G401 (cell line): ENCODE results near the gene USP32. TPM values are rescaled to one million over a fixed set of nuclear protein-coding genes. Genes with fewer than 3 reads are reported as not detected.
"Not testable (repeated sequence)": the region's sequence is repeated elsewhere in the genome, so short reads cannot be mapped to it uniquely, and the experiment has no call there.

Experiments used
- DNase-seq: peaks from one replicate; pipeline ENCODE4 v3.0.0-alpha.2; 2015; ENCODE audit warnings: low spot score
- in situ Hi-C: cut with HindIII; loops from 2 replicates; pipeline ENCODE4 v1.10.0; 2016; ENCODE audit warnings: low sequenced_read_pairs, mixed read lengths
- total RNA-seq: library from RNA; depleted of rRNA; stranded (reverse); fragments of >200 nt; shearing (Covaris generic); gene quantifications from 2 replicates; pipeline ENCODE4 v1.2.3, GENCODE V29; 2014

The USP32 gene
- total RNA-seq, 1 experiment from 2014 or later = 42.4 TPM

GRCh38 chr17:60410001-60410400 lies 18.1 kb upstream of the USP32 start:
- DNase-seq = no peak
- in situ Hi-C loops = no loop called here

GRCh38 chr17:60406887-60407286 lies 15.0 kb upstream of the USP32 start:
- in situ Hi-C loops = no loop called here
- no peak for DNase-seq

GRCh38 chr17:60403962-60404361 lies 12.0 kb upstream of the USP32 start:
- in situ Hi-C loops = no loop called here
- DNase-seq = no peak

GRCh38 chr17:60403523-60403810 lies 11.5 kb upstream of the USP32 start:
- in situ Hi-C loops = no loop called here
- DNase-seq = no peak

GRCh38 chr17:60401819-60402218 lies 9.9 kb upstream of the USP32 start:
- in situ Hi-C loops = no loop called here
- no peak for DNase-seq

GRCh38 chr17:60398227-60398959 lies 6.5 kb upstream of the USP32 start:
- in situ Hi-C loops = no loop called here
- DNase-seq = no peak

- DNase-seq = no peak
- in situ Hi-C loops = no loop called here
Observed at GRCh38 chr17:60396412-60396811, 4.5 kb upstream of the USP32 start.

- DNase-seq = no peak
- in situ Hi-C loops = no loop called here
Observed at GRCh38 chr17:60395508-60396065, 3.7 kb upstream of the USP32 start.

- no peak for DNase-seq
- in situ Hi-C loops = no loop called here
Observed at GRCh38 chr17:60393840-60394723, 2.1 kb upstream of the USP32 start.

- DNase-seq = peak; percentile 61
- in situ Hi-C loops = no loop called here
Observed at GRCh38 chr17:60392845-60393702, 1.1 kb upstream of the USP32 start.

- no peak for DNase-seq
- in situ Hi-C loops = no loop called here
Observed at GRCh38 chr17:60391471-60392041, 377 bp downstream of the USP32 start.

GRCh38 chr17:60390925-60391470 lies 935 bp downstream of the USP32 start:
- peak; percentile 78 for DNase-seq
- in situ Hi-C loops = no loop called here

- in situ Hi-C loops = no loop called here
- peak; percentile 28 for DNase-seq
Observed at GRCh38 chr17:60390186-60390585, 1.7 kb downstream of the USP32 start.

- no peak for DNase-seq
- in situ Hi-C loops = no loop called here
Observed at GRCh38 chr17:60388742-60389141, 3.2 kb downstream of the USP32 start.

- in situ Hi-C loops = no loop called here
- no peak for DNase-seq
Observed at GRCh38 chr17:60387666-60388065, 4.3 kb downstream of the USP32 start.

- DNase-seq = no peak
- in situ Hi-C loops = no loop called here
Observed at GRCh38 chr17:60386147-60387058, 5.5 kb downstream of the USP32 start.

- in situ Hi-C loops, DNase-seq: not testable (repeated sequence)
Observed at GRCh38 chr17:60384921-60385320, 7.0 kb downstream of the USP32 start.

GRCh38 chr17:60383379-60383778 lies 8.6 kb downstream of the USP32 start:
- in situ Hi-C loops = no loop called here
- DNase-seq = no peak
